HL-60 (cell line): ENCODE results near the gene MED13L.

Experiments
- DNase-seq, 2 experiments: peaks; one replicate each; pipeline ENCODE4 v3.0.0-alpha.2; 2010 to 2020; ENCODE audit warnings: low read depth in 1 of 2, low spot score in 1 of 2
- H3K27ac ChIP-seq: fragments of 250-450 bp; sonication (Bioruptor Pico); replicated peaks from 2 replicates; pipeline ENCODE4 v1.5.1; 2020; ENCODE audit warnings: mild to moderate bottlenecking, moderate library complexity
- H3K27me3 ChIP-seq: fragments of 250-450 bp; sonication (Bioruptor Pico); 2 replicates; pipeline ENCODE4 v1.5.1; 2021; ENCODE audit warnings: mild to moderate bottlenecking, moderate library complexity; ENCODE audit not compliant: insufficient read depth, poor library complexity, severe bottlenecking
- H3K4me3 ChIP-seq: replicated peaks from 2 replicates; pipeline ENCODE4 v1.5.1; 2011; ENCODE audit warnings: mild to moderate bottlenecking, control low read depth, low read length; ENCODE audit not compliant: insufficient read depth
- GABPA ChIP-seq: IDR thresholded peaks from 2 replicates; pipeline ENCODE4 v1.6.1; 2012; ENCODE audit warnings: low read depth
- POLR2AphosphoS5 ChIP-seq: IDR thresholded peaks from 2 replicates; pipeline ENCODE4 v1.6.1; 2012; ENCODE audit warnings: low read depth
- REST ChIP-seq: IDR thresholded peaks from 2 replicates; pipeline ENCODE4 v1.6.1; 2012; ENCODE audit warnings: low read depth; ENCODE audit not compliant: insufficient replicate concordance
- SPI1 ChIP-seq: IDR thresholded peaks from 2 replicates; pipeline ENCODE4 v1.6.1; 2012; ENCODE audit warnings: low read depth, mild to moderate bottlenecking, borderline replicate concordance
- TF ChIP-seq, protein P1 (sequence below): IDR thresholded peaks from one replicate; pipeline ENCODE4 v1.5.1; 2011; ENCODE audit warnings: low read length, control low read depth, inconsistent platforms; ENCODE audit not compliant: insufficient read depth

MED13L gene

GRCh38 chr12:116280595-116281290 lies 3.2 kb upstream of the MED13L start:
- Histone ChIP-seq H3K27me3 (no peaks in the 10 kb centered on the region), H3K27ac (peak overlapping the region; percentile 76), H3K4me3 (no peak overlapping the region)
- TF ChIP-seq GABPA (no peak), REST (no peak), SPI1 (no peak), POLR2AphosphoS5 (no peak)
- TF ChIP-seq, protein P1, sequence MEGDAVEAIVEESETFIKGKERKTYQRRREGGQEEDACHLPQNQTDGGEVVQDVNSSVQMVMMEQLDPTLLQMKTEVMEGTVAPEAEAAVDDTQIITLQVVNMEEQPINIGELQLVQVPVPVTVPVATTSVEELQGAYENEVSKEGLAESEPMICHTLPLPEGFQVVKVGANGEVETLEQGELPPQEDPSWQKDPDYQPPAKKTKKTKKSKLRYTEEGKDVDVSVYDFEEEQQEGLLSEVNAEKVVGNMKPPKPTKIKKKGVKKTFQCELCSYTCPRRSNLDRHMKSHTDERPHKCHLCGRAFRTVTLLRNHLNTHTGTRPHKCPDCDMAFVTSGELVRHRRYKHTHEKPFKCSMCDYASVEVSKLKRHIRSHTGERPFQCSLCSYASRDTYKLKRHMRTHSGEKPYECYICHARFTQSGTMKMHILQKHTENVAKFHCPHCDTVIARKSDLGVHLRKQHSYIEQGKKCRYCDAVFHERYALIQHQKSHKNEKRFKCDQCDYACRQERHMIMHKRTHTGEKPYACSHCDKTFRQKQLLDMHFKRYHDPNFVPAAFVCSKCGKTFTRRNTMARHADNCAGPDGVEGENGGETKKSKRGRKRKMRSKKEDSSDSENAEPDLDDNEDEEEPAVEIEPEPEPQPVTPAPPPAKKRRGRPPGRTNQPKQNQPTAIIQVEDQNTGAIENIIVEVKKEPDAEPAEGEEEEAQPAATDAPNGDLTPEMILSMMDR: no peak
- peak in 1 of 2 experiments; percentile 46 for DNase-seq

DNA sequence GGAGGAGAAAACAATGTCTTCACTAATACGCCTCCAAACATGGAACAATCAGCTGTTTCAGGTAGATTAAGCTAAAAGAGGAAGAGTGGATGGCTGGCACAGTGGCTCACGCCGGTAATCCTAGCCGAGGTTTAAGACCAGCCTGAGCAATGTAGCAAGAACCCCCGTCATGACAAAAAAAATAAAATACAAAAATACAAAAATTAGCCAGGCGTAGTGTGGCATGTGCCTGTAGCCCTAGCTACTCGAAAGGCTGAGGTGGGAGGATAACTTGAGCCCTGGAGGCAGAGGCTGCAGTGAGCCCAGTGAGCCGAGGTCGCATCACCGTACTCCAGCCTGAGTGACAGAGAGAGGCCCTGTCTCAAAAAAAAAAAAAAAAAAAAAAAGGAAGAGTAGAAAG lies 1.2 kb upstream of the MED13L start:
- peak overlapping the region; percentile 64 for H3K27ac ChIP-seq
- peak; percentile 81 for TF ChIP-seq SPI1
- no peak for TF ChIP-seq GABPA
- DNase-seq: peak in 1 of 2 experiments; percentile 47
- no peaks in the 10 kb centered on the region for H3K27me3 ChIP-seq
- H3K4me3 ChIP-seq: no peak overlapping the region

DNA sequence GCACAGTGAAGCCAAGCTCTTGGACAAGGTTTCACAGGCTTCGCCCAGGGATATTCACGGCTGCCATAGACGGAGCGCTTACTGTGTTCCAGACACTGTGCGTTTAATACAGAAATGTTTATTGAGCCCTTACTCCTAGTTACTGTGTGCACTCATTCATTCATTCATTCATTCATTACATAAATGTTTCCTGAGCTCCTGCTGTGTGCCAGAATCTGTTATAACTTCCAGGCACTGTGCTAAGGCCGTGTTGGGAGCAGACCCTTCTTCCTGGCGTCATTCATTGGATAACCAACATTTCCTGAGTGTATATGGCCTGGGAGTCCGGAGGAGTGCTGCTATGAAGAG lies 760 bp upstream of the MED13L start:
- no peaks in the 10 kb centered on the region for H3K27me3 ChIP-seq
- peak overlapping the region; percentile 64 for H3K27ac ChIP-seq
- H3K4me3 ChIP-seq: peak overlapping the region; percentile 22
- TF ChIP-seq REST: no peak
- no peak for TF ChIP-seq SPI1
- TF ChIP-seq, protein P1: no peak
- no peak for TF ChIP-seq GABPA
- no peak for TF ChIP-seq POLR2AphosphoS5
- DNase-seq: no peak

GRCh38 chr12:116276652-116277466 lies 634 bp downstream of the MED13L start:
- Histone ChIP-seq H3K4me3 (peak overlapping the region; percentile 64), H3K27ac (peak overlapping the region; percentile 77), H3K27me3 (no peaks in the 10 kb centered on the region)
- no peak for TF ChIP-seq POLR2AphosphoS5
- DNase-seq: peak in 1 of 2 experiments; percentile 65
